HCT116 (cell line): ENCODE measurements around the gene NR5A2.

Experiments used
- ATF3 ChIP-seq: IDR thresholded peaks from 2 replicates; pipeline ENCODE4 v1.6.1; 2012
- CEBPB ChIP-seq: IDR thresholded peaks from 2 replicates; pipeline ENCODE4 v1.6.1; 2012; ENCODE audit warnings: low read depth
- CTCF ChIP-seq, 3 experiments: fragments of 200-600 bp in 1 of 3; sonication (generic) in 1 of 3; IDR thresholded peaks in 2 of 3; conservative IDR thresholded peaks in 1 of 3; 2 replicates each; pipeline ENCODE4 v1.5.1; 2012 to 2017; ENCODE audit warnings: low read depth in 2 of 3, low read length in 2 of 3, antibody characterized with exemption in 1 of 3, borderline replicate concordance in 1 of 3, control low read depth in 1 of 3, mild to moderate bottlenecking in 1 of 3, mixed read lengths in 1 of 3, mixed run types in 1 of 3, moderate library complexity in 1 of 3; ENCODE audit not compliant: insufficient read depth in 1 of 3
- EZH2 ChIP-seq: fragments of 200-600 bp; sonication (generic); IDR thresholded peaks from 2 replicates; pipeline ENCODE4 v1.6.1; 2017; ENCODE audit warnings: antibody characterized with exemption, mixed run types
- EZH2phosphoT487 ChIP-seq: fragments of 200-600 bp; IDR thresholded peaks from 2 replicates; pipeline ENCODE4 v1.6.1; 2018; ENCODE audit warnings: antibody characterized with exemption, borderline replicate concordance
- FOSL1 ChIP-seq: IDR thresholded peaks from 2 replicates; pipeline ENCODE4 v1.6.1; 2012; ENCODE audit warnings: low read depth
- MAX ChIP-seq: IDR thresholded peaks from 2 replicates; pipeline ENCODE4 v1.6.1; 2012
- POLR2A ChIP-seq: IDR thresholded peaks from 2 replicates; pipeline ENCODE4 v1.7.0; 2011; ENCODE audit warnings: borderline replicate concordance; ENCODE audit not compliant: insufficient read depth, insufficient read length; ENCODE audit errors: extremely low read depth
- POLR2AphosphoS5 ChIP-seq: IDR thresholded peaks from 2 replicates; pipeline ENCODE4 v1.6.1; 2011; ENCODE audit warnings: mild to moderate bottlenecking, low read depth, low read length, moderate library complexity
- RAD21 ChIP-seq: IDR thresholded peaks from 2 replicates; pipeline ENCODE4 v1.6.1; 2012; ENCODE audit warnings: low read depth, mild to moderate bottlenecking
- REST ChIP-seq: IDR thresholded peaks from 2 replicates; pipeline ENCODE4 v1.6.1; 2012; ENCODE audit warnings: low read depth
- SP1 ChIP-seq: IDR thresholded peaks from 2 replicates; pipeline ENCODE4 v1.6.1; 2012; ENCODE audit warnings: low read depth
- YY1 ChIP-seq: IDR thresholded peaks from 2 replicates; pipeline ENCODE4 v1.6.1; 2011; ENCODE audit warnings: low read length, low read depth, moderate library complexity, mild to moderate bottlenecking; ENCODE audit not compliant: insufficient replicate concordance; ENCODE audit errors: extremely low read depth
- ZBTB33 ChIP-seq: IDR thresholded peaks from 2 replicates; pipeline ENCODE4 v1.6.1; 2011; ENCODE audit warnings: mild to moderate bottlenecking, low read length, moderate library complexity; ENCODE audit not compliant: insufficient replicate concordance; ENCODE audit errors: extremely low read depth

- no peak for TF ChIP-seq POLR2A
- TF ChIP-seq REST, result no peak
- TF ChIP-seq EZH2, result no peak
- TF ChIP-seq CTCF (IDR thresholded peaks at IDR 0.05 in 2 of 3, conservative IDR thresholded peaks at IDR 0.05 in 1 of 3; ENCODE audit: borderline replicate concordance in 1 of 3, insufficient read depth in 1 of 3, low read depth in 2 of 3, low read length in 2 of 3), result no peak
- no peak for TF ChIP-seq RAD21
- no peak for TF ChIP-seq SP1
- no peak for TF ChIP-seq CEBPB
- no peak for TF ChIP-seq POLR2AphosphoS5
- TF ChIP-seq FOSL1, result no peak
- no peak for TF ChIP-seq MAX
- no peak for TF ChIP-seq ATF3
- no peak for TF ChIP-seq EZH2phosphoT487
- TF ChIP-seq ZBTB33, result no peak
- no peak for TF ChIP-seq YY1
These were observed 126.0 kb downstream of the NR5A2 start for GRCh38 chr1:200153277-200154055.
